Stimulated activated CD8-positive, alpha-beta memory T cell treated with anti-CD3 and anti-CD28 coated beads, Interleukin-15, amount 100 ng/mL, for 48 hours (primary cell): Measurements from ENCODE around the gene CPNE1.

Source experiments
- DNase-seq, 2 donors: peaks; one replicate each; pipeline ENCODE4 v3.0.0-alpha.2; 2020; ENCODE audit warnings: low read depth in 2 of 2

CPNE1 gene

GRCh38 chr20:35653893-35654292 lies 10.8 kb downstream of the CPNE1 start:
- DNase-seq, result no peak

DNA sequence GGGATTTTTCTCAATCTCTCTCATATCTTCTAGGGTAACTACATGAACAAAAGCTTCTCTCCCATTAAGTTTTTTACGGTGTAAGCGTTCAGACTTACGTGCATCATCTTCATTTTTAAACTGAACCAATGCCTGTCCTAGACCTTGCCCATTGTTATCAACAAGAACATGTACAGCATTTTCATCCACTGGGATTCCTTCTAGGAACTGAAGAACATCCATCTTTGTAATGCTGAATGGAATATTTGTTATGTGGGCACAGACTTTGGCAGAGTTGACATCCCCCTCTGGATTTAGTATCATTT lies 11.3 kb downstream of the CPNE1 start:
- no peak for DNase-seq

- no peak for DNase-seq
Measured at GRCh38 chr20:35652641-35653429, 11.9 kb downstream of the CPNE1 start.

- DNase-seq, result no peak
Measured at GRCh38 chr20:35651958-35652357, 12.7 kb downstream of the CPNE1 start.

DNA sequence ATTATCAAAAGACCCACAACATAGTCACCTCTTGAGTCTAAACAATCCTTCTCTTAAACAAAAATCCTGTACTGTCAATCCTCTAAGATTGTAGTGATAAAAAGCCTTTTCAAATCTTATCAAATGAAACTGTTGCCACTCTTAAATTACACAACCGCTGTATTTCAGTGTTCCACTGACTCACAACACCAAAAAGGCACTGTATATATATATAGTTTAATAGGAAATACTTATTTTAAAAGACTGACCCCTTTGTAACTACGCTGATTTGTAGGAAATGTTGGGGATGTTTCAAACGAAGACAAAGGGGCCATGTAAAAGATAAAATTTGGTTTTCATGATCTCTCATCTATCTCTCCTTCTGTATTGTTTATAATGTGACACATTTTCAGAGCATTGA lies 14.1 kb downstream of the CPNE1 start:
- no peak for DNase-seq

GRCh38 chr20:35648836-35649235 lies 15.9 kb downstream of the CPNE1 start:
- no peak for DNase-seq

GRCh38 chr20:35644806-35645205 lies 19.9 kb downstream of the CPNE1 start:
- DNase-seq, result no peak

GRCh38 chr20:35643045-35643444 lies 21.7 kb downstream of the CPNE1 start:
- DNase-seq, result no peak

- no peak for DNase-seq
Measured at GRCh38 chr20:35641743-35642142, 23.0 kb downstream of the CPNE1 start.

GRCh38 chr20:35640724-35641123 lies 24.0 kb downstream of the CPNE1 start:
- no peak for DNase-seq

GRCh38 chr20:35638751-35639150 lies 25.9 kb downstream of the CPNE1 start:
- DNase-seq, result no peak

- no peak for DNase-seq
Measured at GRCh38 chr20:35637276-35637675, 27.4 kb downstream of the CPNE1 start.

- no peak for DNase-seq
Measured at GRCh38 chr20:35636095-35636494, 28.6 kb downstream of the CPNE1 start.

DNA sequence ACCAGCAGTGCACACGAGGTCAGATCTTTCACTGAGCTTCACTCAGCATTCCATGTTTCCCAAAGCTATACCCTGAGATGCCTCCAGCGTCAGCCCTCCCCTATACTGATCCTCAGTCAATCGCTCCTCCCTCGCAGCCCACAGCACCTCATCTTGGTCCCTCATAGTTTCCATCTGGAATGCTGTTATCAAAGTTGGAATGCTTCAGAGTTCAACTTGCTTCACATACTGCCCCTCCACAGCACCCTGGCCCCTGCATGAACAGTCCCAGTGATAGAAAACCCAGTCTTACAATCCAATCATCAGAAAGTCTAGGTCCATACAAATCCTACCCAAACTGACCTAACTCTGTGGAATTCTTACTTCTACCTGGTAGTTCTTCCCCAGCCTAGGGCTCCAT lies 29.0 kb downstream of the CPNE1 start:
- no peak for DNase-seq

DNA sequence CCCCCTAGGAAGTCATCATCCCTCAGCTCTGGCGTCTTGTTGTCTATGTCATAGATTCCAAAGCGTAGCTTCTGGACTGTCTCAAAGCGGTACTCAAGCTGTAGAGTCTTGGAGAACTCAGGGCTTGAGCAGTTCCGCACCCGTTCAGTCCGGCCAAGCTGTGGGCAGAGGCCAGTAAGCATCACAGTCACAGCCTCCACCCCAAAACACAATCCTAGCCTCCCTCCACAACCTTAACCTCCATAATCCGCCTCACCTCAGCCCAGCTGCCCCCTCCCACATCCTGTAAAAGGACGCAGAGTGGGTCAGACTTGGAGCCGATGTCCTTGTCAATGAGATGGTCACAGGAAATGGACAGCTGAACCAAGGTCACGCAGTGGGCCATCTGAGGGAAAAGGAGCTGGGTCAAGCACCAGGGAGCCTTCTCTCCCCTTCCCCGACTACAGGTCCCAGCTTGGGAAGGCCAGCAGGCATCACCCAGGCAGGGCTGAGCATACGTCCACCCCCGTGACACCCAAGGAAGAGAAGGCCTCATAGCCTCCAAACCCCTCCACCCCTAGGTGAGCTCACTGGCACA lies 32.1 kb downstream of the CPNE1 start:
- DNase-seq, result no peak

DNA sequence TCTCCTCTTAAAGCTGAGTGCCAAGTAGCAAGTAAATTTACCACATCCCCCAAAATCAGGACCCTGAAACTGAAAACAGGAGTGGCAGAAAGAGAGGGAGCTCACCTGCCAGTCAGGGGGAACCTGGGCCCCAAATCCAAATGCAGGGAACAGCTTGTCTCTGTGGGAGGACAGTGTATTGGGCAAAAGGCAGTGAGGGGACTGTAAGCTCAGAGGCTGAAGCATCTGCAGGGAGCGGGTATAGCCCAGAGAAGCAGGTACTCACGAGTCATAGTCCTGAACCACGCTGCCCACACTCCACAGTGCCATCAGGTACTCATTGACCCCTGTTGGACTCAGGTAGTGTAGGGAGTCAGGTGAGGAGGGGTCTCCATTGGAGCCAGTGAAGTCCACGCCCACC lies 34.1 kb downstream of the CPNE1 start:
- DNase-seq, result no peak

DNA sequence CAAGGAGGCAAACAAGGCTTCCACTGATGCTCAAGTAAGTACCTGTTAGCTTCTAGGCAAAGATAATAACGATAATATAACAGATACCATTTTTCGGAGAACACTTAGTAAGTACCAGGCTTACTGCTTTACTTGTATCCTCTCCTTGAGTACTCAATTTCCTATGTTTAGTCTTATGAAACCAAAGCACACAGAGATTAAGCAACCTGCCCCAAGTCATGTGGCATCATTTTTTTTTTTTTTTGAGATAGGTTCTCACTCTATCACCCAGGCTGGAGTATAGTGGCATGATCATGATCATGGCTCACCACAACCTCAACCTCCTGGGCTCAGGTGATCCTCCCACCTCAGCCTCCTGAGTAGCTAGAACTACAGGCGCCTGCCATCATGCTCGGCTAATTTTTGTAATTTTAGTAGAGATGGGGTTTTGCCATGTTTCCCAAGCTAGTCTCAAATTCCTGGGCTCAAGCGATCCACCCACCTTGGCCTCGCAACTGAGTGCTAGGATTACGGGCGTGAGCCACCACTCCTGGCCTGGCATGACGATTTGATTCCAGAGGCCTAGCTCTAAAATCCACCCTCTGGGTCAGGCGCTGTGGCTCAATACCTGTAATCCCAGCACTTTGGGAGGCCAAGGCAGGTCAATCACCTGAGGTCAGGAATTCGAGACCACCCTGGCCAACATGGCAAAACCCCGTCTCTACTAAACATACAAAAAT lies 35.1 kb downstream of the CPNE1 start:
- DNase-seq, result no peak

- no peak for DNase-seq
Measured at GRCh38 chr20:35627121-35627520, 37.6 kb downstream of the CPNE1 start.

DNA sequence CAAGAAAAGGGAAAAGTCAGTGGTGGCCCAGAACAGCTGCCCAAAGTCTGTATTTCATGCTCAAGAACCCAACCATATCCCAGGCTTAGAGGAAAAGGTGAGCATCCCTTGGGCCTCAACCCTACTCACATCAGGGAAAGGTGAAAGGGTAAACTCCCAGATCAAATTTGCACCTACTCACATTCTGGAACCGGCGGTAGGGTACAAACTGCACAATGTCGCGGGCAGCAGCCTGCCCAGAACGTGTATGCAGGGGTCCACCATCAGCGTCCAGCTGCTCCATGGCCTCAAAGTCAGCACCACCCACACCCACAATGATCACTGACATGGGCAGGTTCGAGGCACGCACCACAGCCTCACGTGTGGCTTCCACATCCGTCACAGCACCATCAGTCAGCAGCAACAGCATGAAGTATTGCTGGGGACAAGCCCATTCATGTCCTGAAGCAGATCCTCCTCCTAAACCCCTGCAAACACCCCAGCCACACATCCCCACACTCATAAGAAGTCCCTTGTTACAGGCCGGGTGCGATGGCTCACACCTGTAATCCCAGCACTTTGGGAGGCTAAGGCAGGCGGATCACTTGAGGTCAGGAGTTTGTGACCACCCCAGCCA lies 38.2 kb downstream of the CPNE1 start:
- DNase-seq, result no peak

- no peak for DNase-seq
Measured at GRCh38 chr20:35625584-35626385, 38.9 kb downstream of the CPNE1 start.

DNA sequence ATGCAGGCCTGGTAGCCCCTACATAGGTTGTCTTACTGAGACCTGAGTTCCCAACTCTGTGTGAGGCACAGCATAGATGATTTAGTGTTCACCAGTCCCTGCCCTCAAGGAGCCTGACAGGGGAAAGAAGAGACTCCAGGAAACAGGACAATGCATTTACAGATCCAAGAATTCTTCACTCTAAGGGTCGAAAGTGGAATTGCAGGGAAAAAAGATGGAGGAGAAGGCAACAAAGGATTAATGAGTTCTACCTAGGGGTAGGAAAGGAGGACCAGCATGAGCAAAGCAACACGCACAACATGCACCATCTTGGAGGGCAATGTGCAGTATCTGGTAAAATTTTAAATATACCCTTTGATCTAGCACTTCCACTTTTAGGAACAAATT lies 43.1 kb downstream of the CPNE1 start:
- no peak for DNase-seq
